Stimulated activated CD4-positive, alpha-beta T cell treated with anti-CD3 and anti-CD28 coated beads, Interleukin-4, amount 100 ng/mL, for 4 hours (primary cell): ENCODE results near the gene LDLRAD3.

Experiments
- DNase-seq, 2 experiments: peaks; one replicate each; pipeline ENCODE4 v3.0.0-alpha.2; 2020

Gene LDLRAD3

DNA sequence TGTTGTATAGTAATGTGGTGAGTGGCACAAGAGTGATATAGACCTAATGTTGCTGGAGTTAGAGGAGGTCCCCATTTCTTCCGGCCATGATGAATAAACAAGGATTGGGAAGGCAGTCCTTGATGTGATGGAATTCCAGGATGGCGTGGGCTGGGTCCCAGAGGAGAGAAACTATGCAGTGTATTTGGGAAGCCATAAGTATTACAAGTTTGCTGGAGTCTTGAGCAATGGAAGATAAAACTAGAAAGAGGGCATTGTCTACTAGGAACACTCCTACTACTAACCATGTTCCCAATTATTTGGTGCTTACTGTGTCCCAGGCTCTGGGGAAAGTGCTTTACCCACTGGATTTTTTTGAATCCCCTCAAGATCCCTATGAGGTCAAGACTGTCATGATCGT lies 20.0 kb downstream of the LDLRAD3 start:
- no peak for DNase-seq

DNA sequence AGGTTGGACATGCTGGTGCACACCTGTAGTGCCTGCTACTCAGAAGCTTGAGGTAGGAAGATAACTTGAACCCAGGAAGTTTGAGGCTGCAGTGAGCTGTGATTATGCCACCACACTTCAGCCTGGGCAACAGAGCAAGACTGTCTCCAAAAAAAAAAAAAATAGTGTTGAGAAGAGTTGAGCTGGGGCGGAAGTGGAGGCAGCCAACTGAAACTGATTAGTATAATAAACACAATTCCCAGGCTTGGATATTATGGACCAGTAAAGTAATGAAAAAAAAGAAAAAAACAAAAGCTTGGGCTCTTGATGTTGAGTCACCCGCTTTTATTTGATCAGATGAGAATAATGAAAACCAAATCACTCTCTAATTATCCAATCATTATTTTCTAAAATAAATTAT lies 21.0 kb downstream of the LDLRAD3 start:
- DNase-seq = no peak

DNA sequence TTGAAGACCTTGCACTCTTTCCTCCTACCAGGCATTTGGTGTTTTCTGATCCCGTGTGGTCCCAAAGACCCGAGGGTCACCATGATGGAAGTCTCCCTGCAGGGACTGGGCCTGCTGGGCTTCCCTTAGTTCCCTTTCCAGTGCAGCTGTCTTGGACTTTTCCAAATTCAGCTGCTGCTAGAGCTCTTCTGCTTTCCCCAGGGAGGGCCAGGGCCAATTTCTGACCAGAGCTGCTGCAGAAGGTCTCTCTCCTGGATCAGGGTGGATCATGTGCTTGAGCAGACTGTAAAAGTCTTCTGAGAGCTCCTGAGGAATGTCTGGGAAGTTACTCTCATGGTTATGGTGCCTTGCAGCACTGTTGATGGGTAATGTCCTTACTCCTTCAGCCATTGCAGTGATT lies 23.2 kb downstream of the LDLRAD3 start:
- no peak for DNase-seq

DNA sequence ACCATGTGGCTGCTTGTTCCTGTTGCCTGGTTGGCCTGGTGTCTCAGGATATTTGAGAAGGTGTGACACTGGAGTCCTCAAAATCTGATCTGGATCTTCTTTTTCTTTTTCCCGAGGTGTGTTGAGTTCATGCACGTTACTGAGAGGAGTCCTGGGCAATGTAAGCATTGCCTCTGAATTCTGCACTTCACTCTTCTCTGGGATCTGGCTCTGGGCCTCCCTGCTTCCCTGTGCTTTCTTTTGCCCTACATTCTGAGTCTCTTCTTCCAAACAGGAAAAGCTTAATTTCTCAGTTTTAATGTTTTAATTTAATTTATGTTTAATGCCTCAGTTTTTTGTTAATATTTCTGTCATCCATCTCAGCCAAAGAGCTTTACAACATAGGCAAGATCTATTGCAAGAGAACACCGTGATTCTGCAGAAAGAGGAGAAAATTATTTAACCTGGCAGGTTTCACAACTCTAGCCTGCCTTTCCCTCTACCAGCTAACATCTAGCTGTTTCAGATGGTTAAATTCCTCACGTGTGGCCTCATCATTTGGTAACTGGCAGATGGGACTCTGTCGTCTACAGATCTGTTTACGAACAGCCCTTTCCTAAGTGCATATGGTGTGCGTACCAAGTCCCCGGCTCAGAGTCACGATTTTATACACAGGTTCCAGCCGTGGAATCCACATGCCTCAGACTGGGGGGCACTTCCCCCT lies 24.7 kb downstream of the LDLRAD3 start:
- no peak for DNase-seq

DNA sequence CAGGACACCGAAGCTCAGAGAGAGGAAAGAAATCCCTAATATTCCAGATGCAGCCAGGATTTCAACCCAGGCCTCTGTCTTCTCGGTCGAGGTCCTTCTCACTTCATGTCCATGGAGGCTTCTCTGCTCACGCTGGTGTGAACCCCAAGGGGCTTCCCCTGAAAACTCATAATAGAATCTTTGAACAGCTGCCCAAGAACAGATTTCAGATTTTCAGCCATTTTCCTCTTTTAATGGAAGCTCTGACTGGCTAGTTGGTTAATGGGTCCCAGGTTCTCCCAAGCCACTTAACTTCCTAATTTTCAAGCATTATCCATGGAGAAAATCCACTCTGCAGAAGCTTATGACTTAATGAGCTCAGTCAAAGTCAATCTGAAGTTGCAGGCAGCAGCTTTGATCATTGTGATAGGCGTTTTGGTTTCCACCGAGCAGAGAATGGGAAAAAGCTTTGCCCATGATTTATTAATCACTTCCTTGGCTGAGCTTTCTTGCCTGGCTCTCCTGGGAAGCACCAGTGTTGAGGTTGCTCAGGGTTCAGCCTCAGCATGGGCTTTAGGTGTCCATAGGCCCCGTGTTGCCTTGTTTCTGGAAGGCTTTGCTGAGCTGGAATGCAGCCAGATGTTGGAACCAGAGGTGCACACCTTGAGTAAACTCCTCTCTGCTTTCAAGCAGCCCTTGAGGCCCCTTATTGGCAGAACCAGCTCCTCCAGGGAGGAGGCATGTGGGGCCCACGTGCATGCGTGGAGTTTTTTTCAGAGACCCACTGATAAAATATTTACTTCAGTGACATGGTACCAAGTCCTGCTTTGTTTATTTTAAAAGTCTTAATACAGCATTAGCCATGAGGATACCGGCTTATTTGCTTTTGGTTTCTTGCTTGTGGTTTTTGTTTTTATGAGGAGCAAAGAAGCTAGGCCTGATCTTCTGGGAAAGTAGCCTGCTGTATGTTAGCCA lies 25.5 kb downstream of the LDLRAD3 start:
- no peak for DNase-seq

DNA sequence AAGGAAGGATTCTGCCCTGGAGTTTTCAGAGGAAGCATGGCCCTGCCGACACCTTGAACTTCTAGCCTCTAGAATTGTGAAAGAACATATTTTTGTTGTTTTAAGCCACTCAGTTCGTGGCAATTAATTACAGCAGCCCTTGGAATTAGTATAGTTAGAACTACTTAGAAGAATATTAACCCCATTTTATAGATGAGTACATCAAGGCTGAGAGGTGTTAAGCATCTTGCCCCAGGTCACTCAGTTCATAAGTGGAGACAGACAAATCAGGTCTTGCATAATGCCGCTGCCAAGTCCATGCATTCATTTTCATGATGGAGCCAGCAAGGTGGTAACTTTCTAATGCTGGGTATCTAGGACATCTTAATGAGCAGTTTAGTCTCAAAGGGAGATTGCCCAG lies 26.6 kb downstream of the LDLRAD3 start:
- DNase-seq = no peak

DNA sequence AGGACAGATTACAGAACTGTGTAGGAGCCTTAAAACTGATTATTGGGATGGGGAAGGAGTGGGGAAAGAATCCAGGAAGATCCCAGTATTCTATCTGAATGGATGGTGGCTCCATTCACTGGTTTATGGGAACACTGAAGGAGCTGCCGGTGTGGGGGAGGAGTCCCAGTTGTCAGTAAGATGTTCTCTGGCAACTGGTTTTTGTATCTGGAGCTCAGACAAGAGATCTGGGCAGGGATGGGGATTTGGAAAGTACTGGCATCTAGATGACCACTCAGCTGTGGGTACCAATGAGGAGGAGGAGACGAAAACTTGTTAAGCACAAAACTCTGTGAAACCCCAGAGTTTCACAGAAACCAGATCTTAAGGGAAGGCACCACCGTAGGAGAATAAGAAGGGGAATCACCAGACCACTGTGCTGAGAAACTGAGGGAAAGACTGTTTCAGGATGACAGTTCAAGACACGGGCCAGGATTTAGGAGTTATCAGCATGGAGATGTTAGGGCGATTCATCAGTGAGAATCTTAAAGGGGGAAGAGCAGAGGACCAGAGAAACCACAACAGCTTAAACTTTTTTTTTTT lies 28.1 kb downstream of the LDLRAD3 start:
- DNase-seq = no peak

DNA sequence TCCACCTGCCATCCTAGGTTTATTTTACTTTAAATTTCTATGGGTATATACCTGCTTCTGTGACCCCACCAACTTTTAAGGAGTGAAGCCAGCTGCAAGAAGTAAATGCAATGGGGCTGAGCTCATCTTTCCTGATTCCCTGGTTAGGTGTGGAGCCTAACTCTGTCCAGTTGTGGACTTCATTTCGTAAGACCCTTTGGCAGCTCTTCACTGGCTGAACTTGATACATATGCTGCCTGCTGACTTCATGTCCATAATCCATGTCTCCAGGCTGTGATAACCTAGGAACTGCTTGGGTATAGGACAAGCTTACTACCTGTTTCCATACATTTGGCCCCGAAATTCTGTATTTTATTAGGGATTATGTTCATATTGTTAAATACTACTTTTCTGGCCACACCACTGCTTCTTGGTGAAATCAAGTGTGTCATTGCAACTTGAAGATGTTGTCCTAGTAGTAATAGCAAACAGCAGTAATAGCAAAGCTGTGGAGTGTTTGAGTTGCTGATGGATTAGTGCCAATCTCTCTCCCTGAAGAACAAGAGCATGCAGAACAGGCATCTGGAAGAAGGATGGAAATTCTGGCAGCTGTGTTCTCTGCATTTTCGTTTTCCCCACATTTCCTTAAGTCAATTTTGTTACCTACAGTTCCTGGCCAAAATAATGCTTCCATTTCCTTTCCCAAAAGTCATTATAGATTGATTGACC lies 31.2 kb downstream of the LDLRAD3 start:
- no peak for DNase-seq

DNA sequence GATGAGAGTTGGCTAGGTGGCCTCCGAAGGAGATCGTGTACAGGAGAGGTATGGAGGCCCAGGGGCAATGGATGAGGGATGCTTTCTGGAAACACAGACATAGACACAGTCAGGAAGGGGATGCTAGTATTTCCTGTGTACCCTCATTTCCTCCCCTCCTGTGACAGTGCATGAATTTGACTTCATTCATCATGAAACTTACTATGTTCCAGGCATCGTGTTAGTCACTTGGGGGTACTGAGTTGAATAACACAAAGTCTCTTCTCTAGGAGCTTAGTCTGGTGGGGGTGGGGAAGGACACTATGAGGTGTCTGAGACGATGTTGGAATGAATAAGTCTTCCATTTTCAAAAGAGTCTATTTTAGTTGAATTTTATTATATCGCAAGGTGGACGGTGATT lies 32.6 kb downstream of the LDLRAD3 start:
- no peak for DNase-seq

DNA sequence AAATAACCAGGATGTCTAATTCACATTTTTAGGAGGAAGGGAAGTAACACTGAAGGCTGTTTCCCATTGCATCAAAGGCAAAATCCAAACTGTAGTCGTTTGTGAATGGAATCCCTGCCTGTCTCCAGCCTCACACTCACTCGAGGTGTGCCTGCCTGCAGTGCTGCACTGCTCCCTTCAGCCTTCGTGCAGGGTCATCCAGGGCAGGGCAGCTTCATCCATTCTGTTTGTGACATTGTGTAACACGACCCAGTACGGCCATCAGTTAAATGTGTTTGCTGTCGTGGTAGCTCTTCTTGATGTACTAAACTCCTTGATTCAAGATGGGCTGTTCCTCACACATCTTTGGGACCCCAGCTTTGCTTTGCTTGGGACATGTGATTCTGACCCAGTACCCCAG lies 34.3 kb downstream of the LDLRAD3 start:
- no peak for DNase-seq

DNA sequence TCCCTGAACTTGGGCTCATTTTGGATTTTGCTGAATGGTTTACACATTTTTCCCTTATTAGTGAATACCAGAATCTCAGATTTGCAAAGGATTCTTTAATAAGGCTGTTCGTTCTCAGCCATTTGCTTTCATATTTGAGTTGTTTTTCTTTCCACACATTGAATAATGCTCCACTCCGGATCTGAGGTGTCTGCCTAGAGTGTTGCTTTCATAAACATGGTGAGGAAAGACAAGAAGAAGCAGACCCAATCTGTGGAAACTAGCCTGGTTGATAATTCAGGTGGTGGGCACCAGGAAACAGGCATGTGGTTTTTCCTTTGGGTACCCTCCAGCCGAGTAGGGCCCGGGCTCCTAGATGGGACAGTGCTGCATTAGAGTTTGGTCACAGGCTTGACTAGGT lies 35.0 kb downstream of the LDLRAD3 start:
- DNase-seq = no peak

DNA sequence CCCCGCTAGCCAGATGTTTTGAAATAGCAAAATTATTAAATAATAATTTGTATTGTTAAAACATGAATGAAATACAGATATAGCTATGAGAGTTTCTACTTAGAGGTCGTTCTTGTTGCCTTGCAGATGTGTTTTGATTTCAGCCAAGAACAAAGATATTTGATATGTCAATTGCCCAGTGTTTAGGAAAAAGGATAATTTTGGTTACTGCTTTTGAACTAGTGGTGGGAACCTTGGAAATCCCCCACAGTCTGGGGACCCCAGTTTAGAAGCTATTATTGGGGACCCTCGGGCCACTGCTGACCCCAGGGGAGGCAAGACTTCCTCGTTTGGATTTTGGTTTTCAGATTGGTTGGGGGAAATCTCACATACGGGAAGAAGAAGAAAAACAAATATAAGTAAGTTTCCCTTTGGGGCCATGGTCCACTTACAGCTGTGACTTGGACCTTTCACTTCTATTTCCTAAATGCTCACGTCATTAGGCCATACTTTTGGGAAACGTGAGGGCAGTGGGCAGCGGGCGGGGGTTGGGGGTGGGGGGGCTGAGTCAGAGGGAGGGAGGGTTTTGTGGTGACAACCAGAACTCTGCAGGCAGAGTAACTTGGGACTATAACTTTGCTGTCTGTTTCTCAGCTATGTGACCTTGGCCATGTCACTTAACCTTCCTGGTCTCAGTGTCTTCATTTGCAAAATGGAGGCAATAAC lies 37.0 kb downstream of the LDLRAD3 start:
- DNase-seq = no peak

DNA sequence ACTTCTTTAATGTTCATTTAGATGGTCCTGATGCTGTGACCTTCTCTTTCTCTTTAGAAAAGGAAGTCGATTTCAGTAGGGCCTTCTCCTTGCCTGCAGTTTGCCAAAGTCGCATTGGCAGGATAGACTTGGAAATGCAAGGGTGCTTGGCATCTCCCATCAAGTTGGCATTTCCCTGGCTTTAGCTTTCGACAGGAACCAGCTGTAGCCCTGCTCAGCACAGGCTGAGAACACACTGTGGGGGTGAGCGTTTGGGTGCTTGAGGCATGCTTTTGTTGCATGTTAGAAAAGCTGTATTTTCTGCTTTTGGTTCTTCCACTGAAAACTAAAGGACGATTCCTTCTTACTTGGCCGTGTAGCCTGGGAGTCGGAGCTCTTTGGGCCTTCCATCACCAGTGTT lies 37.7 kb downstream of the LDLRAD3 start:
- no peak for DNase-seq

DNA sequence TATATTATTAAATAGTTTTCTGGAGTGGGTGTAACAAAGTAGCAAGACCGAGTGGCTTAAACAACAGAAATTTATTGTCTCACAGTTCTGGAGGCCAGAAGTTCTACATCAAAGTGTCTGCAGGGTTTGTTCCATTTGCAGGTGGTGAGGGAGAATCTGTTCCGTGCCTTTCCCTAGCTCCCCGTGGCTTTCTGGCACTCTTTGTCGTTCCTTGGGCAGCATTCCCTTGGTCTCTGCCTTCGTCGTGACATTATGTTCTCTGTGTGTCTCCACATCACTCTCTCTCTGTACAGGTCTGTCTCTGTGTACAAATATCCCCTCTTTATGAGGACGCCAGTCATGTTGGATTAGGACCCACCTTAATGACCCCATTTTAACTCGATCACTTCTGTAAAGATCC lies 38.2 kb downstream of the LDLRAD3 start:
- no peak for DNase-seq

DNA sequence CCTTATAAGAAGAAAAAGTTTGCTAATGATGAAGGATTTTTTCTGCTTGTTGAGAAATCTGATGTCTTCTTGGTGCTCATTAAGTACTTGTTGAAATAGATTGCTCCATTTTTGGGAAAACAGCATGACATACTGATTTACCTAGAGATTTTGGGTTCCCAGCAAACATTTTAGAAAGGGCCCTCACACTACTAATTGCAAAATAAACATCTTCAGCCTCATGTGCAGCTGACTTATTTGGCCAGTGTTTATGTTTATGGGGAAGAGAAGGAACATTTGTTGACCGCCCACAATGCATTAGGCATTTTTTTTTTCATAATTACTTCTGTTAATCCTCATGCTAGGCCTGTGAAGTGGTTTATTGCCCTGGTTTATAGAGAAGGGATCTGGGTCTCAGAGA lies 40.1 kb downstream of the LDLRAD3 start:
- DNase-seq = no peak

DNA sequence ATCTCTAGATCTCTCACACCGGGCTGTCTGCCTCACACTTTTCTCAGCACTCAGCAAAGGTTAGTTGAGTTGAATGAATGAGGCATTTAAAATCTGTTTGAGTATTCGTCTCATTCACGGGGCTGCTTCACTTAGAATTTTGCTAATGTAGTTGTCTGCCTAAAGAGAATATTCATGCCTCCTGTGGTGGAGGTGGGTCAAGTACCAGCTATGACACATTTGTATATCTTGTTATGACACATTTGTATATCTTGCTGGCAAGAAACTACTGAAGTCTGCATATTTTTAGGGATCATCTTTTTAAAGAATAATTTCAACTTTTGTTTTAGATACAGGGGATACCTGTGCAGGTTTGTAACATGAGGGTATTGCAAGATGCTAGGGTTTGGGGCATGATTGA lies 43.1 kb downstream of the LDLRAD3 start:
- no peak for DNase-seq

DNA sequence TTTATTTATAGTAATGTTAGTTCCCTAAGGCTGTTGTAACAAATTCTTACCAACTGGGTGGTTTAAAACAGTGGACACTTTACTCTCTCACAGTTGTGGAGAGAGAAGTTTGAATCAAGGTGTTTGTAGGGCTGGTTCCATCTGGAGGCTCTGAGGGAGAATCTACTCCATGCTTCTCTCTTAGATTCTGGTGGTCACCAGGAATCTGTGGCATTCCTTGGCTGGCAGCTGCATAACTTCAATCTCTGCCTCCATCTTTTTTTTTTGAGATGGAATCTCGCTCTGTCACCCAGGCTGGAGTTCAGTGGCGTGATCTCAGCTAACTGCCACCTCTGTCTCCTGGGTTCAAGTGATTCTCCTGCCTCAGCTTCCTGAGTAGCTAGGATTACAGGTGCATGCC lies 46.3 kb downstream of the LDLRAD3 start:
- DNase-seq = no peak

DNA sequence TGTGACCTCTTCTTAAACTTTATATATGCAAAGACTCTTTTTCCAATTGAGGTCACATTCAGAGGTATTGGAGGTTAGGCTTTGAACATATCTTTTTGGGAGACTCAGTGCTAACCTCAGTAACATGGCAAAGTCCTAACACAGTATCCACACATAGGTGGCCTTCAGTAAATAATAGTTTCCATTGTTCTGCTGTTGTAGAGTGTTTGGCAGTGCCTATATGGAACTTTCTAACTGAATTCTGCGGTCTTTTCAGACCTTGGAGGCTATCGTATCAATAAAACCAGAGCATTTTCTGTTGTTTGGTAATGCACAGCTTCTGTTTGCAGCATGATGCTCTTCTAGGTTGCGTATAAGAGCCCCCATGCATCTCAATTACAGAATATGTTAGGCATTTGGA lies 47.0 kb downstream of the LDLRAD3 start:
- DNase-seq = no peak

DNA sequence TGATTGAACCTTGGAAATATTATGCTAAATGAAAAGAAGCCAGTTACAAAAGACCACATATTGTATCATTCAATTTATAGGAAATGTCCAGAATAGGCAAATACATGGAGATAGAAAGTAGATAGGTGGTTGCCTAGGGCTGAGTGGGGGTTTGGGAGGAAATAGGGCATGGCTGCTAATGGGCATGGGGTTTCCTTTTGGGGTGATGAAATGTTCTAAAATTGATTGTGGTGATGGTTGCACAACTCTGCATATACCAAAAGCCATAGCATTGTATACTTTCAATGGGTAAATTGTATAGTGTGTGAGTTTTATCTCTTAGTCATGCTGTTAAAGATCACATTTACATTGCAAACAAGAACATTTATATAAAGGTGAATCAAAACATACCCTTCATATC lies 48.7 kb downstream of the LDLRAD3 start:
- no peak for DNase-seq

DNA sequence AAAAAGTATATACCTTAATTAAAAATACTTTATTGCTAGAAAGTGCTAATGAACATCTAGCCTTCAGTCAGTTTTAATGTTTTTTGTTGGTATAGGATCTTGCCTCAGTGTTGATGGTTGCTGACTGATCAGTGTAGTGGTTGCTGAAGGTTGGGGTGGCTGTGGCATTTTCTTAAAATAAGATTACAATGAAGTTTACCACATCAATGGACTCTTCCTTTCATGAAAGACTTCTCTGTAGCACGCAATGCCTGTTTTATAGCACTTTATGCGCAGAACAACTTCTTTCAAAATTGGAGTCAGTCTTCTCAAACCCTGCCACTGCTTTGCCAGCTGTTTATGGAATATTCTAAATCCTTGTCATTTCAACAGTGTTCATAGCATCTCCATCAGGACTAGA lies 50.6 kb downstream of the LDLRAD3 start:
- no peak for DNase-seq

DNA sequence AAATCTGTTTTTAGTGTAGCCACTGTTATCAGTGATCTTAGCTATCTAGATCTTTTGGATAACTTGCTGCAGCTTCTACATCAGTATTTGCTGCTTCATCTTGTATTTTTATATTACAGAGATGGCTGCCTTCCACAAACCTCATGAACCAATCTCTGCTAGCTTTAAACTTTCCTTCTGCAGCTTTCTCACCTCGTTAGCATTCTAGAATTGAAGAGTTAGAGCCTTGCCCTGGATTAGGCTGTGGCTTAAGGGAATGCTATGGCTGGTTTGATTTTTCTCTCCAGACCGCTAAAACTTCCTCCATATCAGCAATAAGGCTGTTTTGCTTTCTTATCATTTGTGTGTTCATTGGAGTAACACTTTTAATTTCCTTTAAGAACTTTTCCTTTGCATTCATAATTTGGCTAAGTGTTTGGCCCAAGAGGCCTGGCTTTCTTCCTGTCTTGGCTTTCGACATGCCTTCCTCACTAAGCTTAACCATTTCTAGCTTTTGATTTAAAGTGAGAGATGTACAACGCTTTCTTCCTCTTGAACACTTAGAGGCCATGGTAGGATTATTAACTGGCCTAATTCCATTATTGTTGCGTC lies 51.9 kb downstream of the LDLRAD3 start:
- no peak for DNase-seq

DNA sequence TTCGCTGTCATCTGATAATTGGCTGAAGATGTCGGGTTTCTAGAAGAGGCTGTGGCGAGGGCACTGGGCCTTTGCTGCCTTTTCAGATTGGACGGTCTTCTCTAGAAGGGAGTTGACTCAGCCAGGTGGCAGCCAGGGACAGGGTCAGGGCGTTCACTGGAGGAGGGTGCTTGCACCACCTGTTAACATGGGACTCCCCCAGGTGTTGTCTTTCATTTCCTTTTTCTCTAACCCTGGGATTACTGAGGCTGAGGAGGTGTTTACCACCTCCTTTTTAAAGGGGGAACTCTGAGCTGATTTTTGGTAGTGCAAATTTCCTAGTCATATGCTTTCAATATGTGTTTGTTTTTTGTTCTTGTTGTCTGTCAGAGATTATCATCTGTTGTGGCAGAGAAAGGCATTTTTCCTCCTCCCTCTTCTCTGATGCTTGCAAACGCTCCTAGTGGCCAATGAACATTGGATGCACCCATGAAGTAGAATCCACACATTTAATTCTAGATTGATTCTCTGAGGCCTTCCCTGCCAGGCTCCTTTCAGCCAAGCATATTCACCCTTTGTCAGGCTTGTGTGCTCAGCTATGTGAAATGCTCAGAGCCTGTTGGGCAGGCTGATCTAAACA lies 54.1 kb downstream of the LDLRAD3 start:
- no peak for DNase-seq
